ENCODE data around the gene KIAA0408.
"Not testable (repeated sequence)": the region's sequence is repeated elsewhere in the genome, so short reads cannot be mapped to it uniquely, and the experiment has no call there.

The KIAA0408 gene

GRCh38 chr6:127462376-127462775 lies 3.2 kb upstream of the KIAA0408 start:
- DNase-seq = no peak

GRCh38 chr6:127460465-127460864 lies 1.3 kb upstream of the KIAA0408 start:
- DNase-seq = no peak

GRCh38 chr6:127458817-127459216 lies 372 bp downstream of the KIAA0408 start:
- no peak for DNase-seq

- DNase-seq = no peak
These were observed 967 bp downstream of the KIAA0408 start for GRCh38 chr6:127458222-127458621.

GRCh38 chr6:127457456-127458064 lies 1.6 kb downstream of the KIAA0408 start:
- no peak for DNase-seq

GRCh38 chr6:127456465-127456864 lies 2.7 kb downstream of the KIAA0408 start:
- DNase-seq = no peak

GRCh38 chr6:127453845-127454619 lies 5.2 kb downstream of the KIAA0408 start:
- DNase-seq = no peak

- no peak for DNase-seq
These were observed 6.4 kb downstream of the KIAA0408 start for GRCh38 chr6:127452803-127453202.

- DNase-seq = no peak
These were observed 7.8 kb downstream of the KIAA0408 start for GRCh38 chr6:127451388-127451787.

- DNase-seq = no peak
These were observed 11.4 kb downstream of the KIAA0408 start for GRCh38 chr6:127447780-127448179.

- no peak for DNase-seq
These were observed 12.8 kb downstream of the KIAA0408 start for GRCh38 chr6:127446356-127446755.

GRCh38 chr6:127441881-127442280 lies 17.3 kb downstream of the KIAA0408 start:
- no peak for DNase-seq

- no peak for DNase-seq
These were observed 19.5 kb downstream of the KIAA0408 start for GRCh38 chr6:127439718-127440117.

- DNase-seq = no peak
These were observed 22.5 kb downstream of the KIAA0408 start for GRCh38 chr6:127436578-127437110.

- no peak for DNase-seq
These were observed 23.5 kb downstream of the KIAA0408 start for GRCh38 chr6:127435626-127436220.

- no peak for DNase-seq
These were observed 24.5 kb downstream of the KIAA0408 start for GRCh38 chr6:127434651-127435050.

GRCh38 chr6:127428562-127428961 lies 30.6 kb downstream of the KIAA0408 start:
- not testable (repeated sequence) for DNase-seq

GRCh38 chr6:127423921-127424320 lies 35.3 kb downstream of the KIAA0408 start:
- no peak for DNase-seq

GRCh38 chr6:127421164-127421563 lies 38.0 kb downstream of the KIAA0408 start:
- DNase-seq = not testable (repeated sequence)

GRCh38 chr6:127420556-127420955 lies 38.6 kb downstream of the KIAA0408 start:
- peak; percentile 63 for DNase-seq

- no peak for DNase-seq
These were observed 44.1 kb downstream of the KIAA0408 start for GRCh38 chr6:127415096-127415495.

GRCh38 chr6:127413123-127413522 lies 46.1 kb downstream of the KIAA0408 start:
- DNase-seq = peak; percentile 64

GRCh38 chr6:127412016-127412415 lies 47.2 kb downstream of the KIAA0408 start:
- DNase-seq = not testable (repeated sequence)

All from DMS153 (cell line).